Effector memory CD8-positive, alpha-beta T cell (primary cell): ENCODE results near the gene CPEB4.

ENCODE experiments used
- ATAC-seq: fragments of 150-1000 bp; cut with Tn5 transposase; replicated peaks from 2 replicates; pipeline ENCODE4 v1.10.0; 2021; ENCODE audit warnings: mild to moderate bottlenecking, moderate library complexity
- DNase-seq, 3 experiments: peaks; one replicate each; pipeline ENCODE4 v3.0.0; 2021
- H3K27ac Mint-ChIP-seq, 2 donors: one replicate each; pipeline ENCODE4 v1.8.0; 2022; ENCODE audit warnings: mild to moderate bottlenecking in 2 of 2, mixed read lengths in 2 of 2, moderate library complexity in 2 of 2
- H3K27me3 Mint-ChIP-seq, 2 donors: one replicate each; pipeline ENCODE4 v1.8.0; 2022; ENCODE audit warnings: mixed read lengths in 2 of 2
- H3K36me3 Mint-ChIP-seq: one replicate; pipeline ENCODE4 v1.8.0; 2022; ENCODE audit warnings: mild to moderate bottlenecking, moderate library complexity, mixed read lengths; ENCODE audit not compliant: insufficient read depth
- H3K4me1 Mint-ChIP-seq, 2 donors: one replicate each; pipeline ENCODE4 v1.8.0; 2022; ENCODE audit warnings: low read depth in 2 of 2, mixed read lengths in 2 of 2
- H3K4me3 Mint-ChIP-seq, 2 donors: one replicate each; pipeline ENCODE4 v1.8.0; 2022; ENCODE audit warnings: mild to moderate bottlenecking in 2 of 2, mixed read lengths in 2 of 2, moderate library complexity in 2 of 2
- H3K9me3 Mint-ChIP-seq, 2 donors: one replicate each; pipeline ENCODE4 v1.8.0; 2022; ENCODE audit warnings: mixed read lengths in 2 of 2

Gene CPEB4

DNA sequence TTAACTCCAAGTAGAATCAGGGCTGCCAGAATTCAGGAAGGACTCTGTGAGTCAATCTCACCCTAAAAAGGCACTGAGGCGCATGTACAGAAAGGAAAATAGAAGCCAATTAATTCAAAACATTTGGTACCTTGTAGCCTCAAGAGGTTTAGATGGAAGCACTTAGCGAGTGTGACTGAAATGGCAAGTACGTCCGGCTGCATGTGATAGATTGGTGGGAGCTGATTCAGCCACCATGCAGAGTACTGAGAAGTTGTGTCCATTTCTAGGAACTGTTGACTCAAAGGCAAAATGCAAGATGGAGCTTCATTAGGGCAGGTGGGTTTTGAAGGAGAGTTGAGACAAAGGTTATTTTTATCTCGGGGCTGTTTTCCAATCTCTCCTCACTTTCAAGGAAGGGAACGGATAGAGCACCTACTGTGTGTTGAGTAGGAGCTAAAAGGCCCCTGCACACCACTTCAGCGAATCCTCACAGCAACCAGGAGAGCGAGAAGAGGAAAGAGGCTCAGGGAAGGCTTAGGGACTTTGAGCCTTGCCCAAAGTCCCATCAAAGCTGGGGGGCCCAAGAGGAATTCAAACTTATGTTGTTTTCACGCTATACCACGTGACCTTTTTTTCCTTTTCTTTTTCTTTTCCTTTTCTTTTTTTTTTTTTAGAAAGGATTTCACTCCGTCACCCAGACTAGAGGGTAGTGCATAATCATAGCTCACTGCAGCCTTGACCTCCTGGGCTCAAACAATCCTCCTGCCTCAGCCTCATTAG is 34.6 kb upstream of the CPEB4 start:
- Mint-ChIP-seq H3K27ac (no peak overlapping the region), H3K36me3 (no peaks in the 10 kb centered on the region), H3K4me3 (no peak overlapping the region), H3K27me3 (peaks cover 26 to 27% of the 10 kb centered on the region in 2 donors), H3K4me1 (peaks cover 0 to 7% of the 10 kb centered on the region in 2 donors), H3K9me3 (peaks cover 2 to 5% of the 10 kb centered on the region in 2 donors)
- ATAC-seq (no peak), DNase-seq (no peak)

DNA sequence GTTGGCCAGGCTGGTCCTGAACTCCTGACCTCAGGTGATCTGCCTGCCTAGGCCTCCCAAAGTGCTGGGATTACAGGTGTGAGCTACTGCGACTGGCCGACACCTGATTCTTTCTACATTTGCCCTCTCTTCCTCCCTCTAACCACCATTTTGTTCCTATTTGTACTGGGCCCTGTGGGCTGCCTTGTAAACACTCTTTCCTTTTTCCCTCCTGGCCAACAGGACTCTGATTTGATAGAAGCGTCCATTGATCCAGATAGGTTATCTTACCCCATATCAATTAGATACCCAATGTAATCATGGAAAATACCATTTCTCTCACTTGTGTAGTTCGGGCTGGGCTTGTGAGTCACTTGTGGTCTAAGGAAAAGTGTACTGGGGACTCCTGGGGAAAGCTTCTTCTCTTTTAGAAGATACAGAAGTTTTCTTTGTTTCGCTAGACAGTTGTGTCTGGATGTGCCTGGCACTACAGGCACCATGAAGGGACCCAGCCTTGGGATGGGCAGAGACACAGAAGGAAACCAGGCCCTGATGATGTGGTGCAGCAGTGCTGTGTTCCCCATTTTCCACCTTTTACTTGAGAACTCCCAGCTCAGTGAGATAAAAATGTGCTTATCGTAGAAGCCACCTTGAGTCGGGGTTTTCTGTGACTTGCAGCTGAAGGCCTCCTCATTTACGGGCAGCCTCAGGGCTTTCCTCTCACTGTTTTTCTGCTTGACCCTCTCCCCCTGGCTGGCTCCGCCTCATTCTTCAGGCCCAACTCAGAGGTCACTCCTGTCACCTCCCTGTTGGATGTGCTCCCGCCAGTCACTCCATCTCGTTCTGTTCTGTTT is 32.8 kb upstream of the CPEB4 start:
- ATAC-seq (no peak), DNase-seq (no peak)
- no peaks in the 10 kb centered on the region for H3K36me3 Mint-ChIP-seq
- H3K9me3 Mint-ChIP-seq = no peaks in the 10 kb centered on the region
- H3K27me3 Mint-ChIP-seq = peaks cover 21 to 33% of the 10 kb centered on the region in 2 donors
- peaks cover 0 to 7% of the 10 kb centered on the region in 2 donors for H3K4me1 Mint-ChIP-seq
- peak overlapping the region in 1 of 2 donors; percentile 39 for H3K27ac Mint-ChIP-seq
- no peak overlapping the region for H3K4me3 Mint-ChIP-seq

DNA sequence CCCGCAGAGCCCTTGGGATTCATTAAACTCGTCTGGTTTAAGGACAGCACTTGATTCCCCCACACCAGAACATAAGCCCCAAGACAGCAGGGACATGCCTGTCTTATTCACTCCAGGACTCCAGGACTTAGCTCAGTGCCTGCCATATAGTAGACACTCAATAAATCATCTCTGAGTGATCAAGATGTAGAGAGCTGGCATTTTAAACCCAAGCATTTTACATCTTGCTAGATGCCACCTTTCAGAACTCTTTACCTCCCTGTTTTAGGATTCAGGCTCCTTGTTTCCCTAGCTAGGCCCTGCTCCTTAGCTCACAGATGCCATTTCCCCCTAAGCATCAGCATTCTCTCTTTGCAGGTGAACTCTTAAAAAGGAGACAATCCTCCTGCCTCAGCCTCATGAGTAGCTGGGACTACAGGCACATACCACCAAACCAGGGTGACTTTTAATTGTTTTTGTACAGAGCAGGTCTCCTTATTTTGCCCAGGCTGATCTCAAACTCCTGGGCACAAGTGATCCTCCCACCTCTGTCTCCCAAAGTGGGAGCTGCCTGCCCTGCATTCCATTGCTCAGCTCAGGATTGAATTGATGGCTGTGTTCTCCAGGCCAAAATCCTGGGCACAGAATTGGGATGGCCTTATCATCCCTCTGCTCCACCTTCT is 32.0 kb upstream of the CPEB4 start:
- H3K27ac Mint-ChIP-seq = no peak overlapping the region

DNA sequence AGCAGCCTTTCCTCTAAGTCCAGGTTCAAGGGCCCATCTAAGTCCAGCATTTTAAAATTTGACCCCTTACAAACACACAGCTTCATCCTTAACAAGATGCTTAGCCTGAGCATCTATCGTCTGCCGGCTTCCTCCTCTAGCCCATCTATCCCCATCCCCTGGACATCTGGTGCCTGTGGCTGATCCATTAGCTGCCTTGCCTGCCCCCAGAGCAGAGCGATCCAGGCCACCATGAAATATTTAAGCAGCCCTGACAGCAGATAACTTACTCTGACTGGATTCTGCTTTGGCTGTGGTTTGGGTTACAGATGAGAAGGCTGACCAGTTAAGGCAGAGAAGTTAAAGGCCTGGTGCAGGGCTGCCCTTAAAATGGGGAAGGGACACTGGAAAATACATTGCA is 30.9 kb upstream of the CPEB4 start:
- Mint-ChIP-seq H3K36me3 (no peaks in the 10 kb centered on the region), H3K9me3 (no peaks in the 10 kb centered on the region), H3K4me1 (peaks cover 0 to 7% of the 10 kb centered on the region in 2 donors), H3K4me3 (no peak overlapping the region), H3K27ac (no peak overlapping the region), H3K27me3 (peaks cover 7 to 19% of the 10 kb centered on the region in 2 donors)
- ATAC-seq = no peak
- no peak for DNase-seq

More for the DNA sequence above, 32.0 kb upstream of the CPEB4 start:
- Mint-ChIP-seq H3K4me1 (peaks cover 0 to 7% of the 10 kb centered on the region in 2 donors), H3K36me3 (no peaks in the 10 kb centered on the region), H3K27me3 (peaks cover 16 to 30% of the 10 kb centered on the region in 2 donors), H3K9me3 (no peaks in the 10 kb centered on the region), H3K4me3 (no peak overlapping the region)
- no peak for DNase-seq
- ATAC-seq = no peak

- no peak overlapping the region for H3K27ac Mint-ChIP-seq
- peaks cover 0 to 10% of the 10 kb centered on the region in 2 donors for H3K27me3 Mint-ChIP-seq
- DNase-seq = no peak
- peaks cover 0 to 7% of the 10 kb centered on the region in 2 donors for H3K4me1 Mint-ChIP-seq
- H3K9me3 Mint-ChIP-seq = no peaks in the 10 kb centered on the region
- ATAC-seq = no peak
- no peaks in the 10 kb centered on the region for H3K36me3 Mint-ChIP-seq
- H3K4me3 Mint-ChIP-seq = no peak overlapping the region
These were observed 30.0 kb upstream of the CPEB4 start for GRCh38 chr5:173858021-173858669.

GRCh38 chr5:173858670-173859407 is 29.3 kb upstream of the CPEB4 start:
- Mint-ChIP-seq H3K27me3 (peaks cover 0 to 9% of the 10 kb centered on the region in 2 donors), H3K4me1 (peaks cover 0 to 3% of the 10 kb centered on the region in 2 donors), H3K27ac (no peak overlapping the region), H3K4me3 (no peak overlapping the region), H3K36me3 (no peaks in the 10 kb centered on the region), H3K9me3 (no peaks in the 10 kb centered on the region)
- DNase-seq (no peak), ATAC-seq (no peak)

GRCh38 chr5:173859408-173860159 is 28.6 kb upstream of the CPEB4 start:
- Mint-ChIP-seq H3K27me3 (peaks cover 0 to 9% of the 10 kb centered on the region in 2 donors), H3K4me1 (peaks cover 0 to 3% of the 10 kb centered on the region in 2 donors), H3K4me3 (no peak overlapping the region), H3K9me3 (no peaks in the 10 kb centered on the region), H3K36me3 (no peaks in the 10 kb centered on the region), H3K27ac (no peak overlapping the region)
- ATAC-seq (no peak), DNase-seq (no peak)

GRCh38 chr5:173862047-173862477 is 26.1 kb upstream of the CPEB4 start:
- Mint-ChIP-seq H3K36me3 (no peaks in the 10 kb centered on the region), H3K27ac (no peak overlapping the region), H3K4me3 (no peak overlapping the region), H3K4me1 (peaks cover 0 to 4% of the 10 kb centered on the region in 2 donors), H3K9me3 (no peaks in the 10 kb centered on the region), H3K27me3 (peaks cover 0 to 18% of the 10 kb centered on the region in 2 donors)
- ATAC-seq = no peak
- no peak for DNase-seq

DNA sequence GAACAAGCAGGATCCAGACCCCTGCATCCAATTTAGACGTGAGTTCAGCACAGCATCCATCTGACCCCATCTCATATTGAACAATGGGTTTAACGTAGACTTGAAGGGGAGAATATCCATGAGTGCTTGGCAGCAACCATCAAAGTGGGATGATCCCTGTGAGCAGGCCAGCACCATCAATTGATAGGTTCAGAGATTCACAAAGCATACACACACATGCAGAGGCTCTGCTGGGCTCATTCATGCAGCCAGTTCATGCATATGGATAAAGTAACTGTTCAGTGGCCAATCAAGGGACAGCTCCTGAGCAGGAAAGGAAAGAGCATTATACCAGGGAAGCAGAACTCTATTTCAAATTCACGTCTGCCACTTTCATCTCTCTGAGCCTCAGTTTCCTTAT is 24.8 kb upstream of the CPEB4 start:
- no peak for ATAC-seq
- H3K4me1 Mint-ChIP-seq = peaks cover 0 to 4% of the 10 kb centered on the region in 2 donors
- no peak overlapping the region for H3K27ac Mint-ChIP-seq
- no peaks in the 10 kb centered on the region for H3K9me3 Mint-ChIP-seq
- H3K4me3 Mint-ChIP-seq = no peak overlapping the region
- no peak for DNase-seq
- H3K36me3 Mint-ChIP-seq = no peaks in the 10 kb centered on the region
- peaks cover 0 to 22% of the 10 kb centered on the region in 2 donors for H3K27me3 Mint-ChIP-seq

DNA sequence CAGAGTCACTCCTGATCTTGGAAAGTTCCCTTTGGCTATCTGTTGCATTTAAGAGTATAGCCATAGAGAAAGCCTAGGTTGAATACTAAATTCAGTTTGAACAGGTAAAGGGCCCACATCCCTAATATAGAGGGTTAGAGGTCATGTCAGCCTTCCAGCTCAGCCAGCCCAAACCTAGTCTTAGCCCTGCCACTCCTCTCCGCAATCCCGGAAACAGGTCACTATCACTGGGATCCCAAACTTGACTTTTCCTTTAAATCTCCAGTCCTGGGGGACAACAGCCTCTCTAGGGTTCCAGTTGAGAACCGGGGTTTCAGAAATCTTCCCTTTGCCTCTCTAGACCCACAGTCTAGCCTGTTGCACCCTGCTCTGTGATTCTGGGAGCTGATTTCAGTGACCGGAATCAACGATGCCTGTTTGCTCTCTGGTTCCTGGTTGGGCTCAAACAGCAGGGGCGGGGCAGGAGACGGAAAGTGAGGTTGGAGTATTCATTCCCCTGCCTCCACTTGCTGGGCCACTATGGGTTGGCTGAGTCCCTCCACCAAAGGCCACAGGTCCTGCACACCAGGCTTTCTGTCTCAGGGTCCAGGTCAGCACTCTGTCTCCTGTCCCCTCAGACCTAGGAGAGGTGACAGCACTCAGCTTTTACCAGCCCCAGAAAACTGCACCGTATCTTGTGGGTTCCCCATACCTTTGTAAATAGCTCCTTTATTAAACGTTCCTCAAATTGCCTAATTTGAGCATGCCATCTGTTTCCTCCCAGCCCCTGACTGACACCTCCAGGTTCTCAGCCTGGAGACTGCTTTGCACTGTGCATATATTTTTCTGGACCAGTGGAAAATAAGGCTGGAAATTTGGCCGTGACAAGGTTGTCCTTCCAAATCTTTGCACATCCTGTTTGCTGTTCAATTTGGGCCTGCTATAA is 23.8 kb upstream of the CPEB4 start:
- Mint-ChIP-seq H3K36me3 (no peaks in the 10 kb centered on the region), H3K4me1 (peaks cover 0 to 4% of the 10 kb centered on the region in 2 donors), H3K4me3 (no peak overlapping the region), H3K27me3 (peaks cover 0 to 32% of the 10 kb centered on the region in 2 donors), H3K9me3 (no peaks in the 10 kb centered on the region), H3K27ac (no peak overlapping the region)
- ATAC-seq (no peak), DNase-seq (no peak)

DNA sequence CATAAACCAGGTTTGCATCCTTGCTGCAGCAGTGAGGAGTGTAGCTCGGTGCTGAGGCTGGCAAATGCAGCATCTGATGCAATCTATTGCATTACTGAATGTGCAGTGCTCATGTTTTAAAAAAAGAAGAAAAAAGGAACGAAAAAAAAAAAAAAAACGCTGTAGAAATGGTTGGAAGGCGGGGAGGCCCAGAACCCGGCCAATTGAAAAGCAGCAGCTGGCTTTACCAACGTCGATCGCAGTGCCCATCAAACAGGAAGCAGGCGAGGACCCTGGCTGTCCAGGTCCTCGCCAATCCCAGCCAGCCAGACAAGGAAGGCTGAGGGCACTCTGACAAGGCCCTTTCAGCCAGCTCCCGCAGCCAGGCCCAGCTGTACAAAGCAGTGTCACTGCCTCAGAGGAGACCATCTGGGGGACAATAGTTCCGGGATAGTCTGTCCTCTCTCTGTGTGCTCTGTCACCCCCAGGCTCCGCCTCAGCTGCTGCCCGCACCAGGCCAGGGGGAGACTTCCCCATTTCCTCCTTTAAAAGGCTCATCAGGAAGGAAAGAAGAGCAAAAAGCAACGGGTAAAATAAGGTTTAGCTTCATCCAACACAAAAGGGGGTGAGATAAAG is 21.8 kb upstream of the CPEB4 start:
- H3K27me3 Mint-ChIP-seq = peaks cover 0 to 22% of the 10 kb centered on the region in 2 donors
- peaks cover 0 to 4% of the 10 kb centered on the region in 2 donors for H3K4me1 Mint-ChIP-seq
- no peak overlapping the region for H3K4me3 Mint-ChIP-seq
- H3K27ac Mint-ChIP-seq = peak overlapping the region in 1 of 2 donors; percentile 13
- H3K36me3 Mint-ChIP-seq = no peaks in the 10 kb centered on the region
- H3K9me3 Mint-ChIP-seq = no peaks in the 10 kb centered on the region
- DNase-seq (no peak), ATAC-seq (no peak)
